Measurements from ENCODE around the gene PLEKHM3.

- no peak for TF ChIP-seq L3MBTL2 (conservative IDR thresholded peaks at IDR 0.05)
- TF ChIP-seq BHLHE40 (IDR thresholded peaks at IDR 0.05; ENCODE audit: borderline replicate concordance) = no peak
- TF ChIP-seq CTBP1 (IDR thresholded peaks at IDR 0.05; ENCODE audit: borderline replicate concordance) = no peak
- TF ChIP-seq FOXM1 (IDR thresholded peaks at IDR 0.05; ENCODE audit: borderline replicate concordance) = no peak
- TF ChIP-seq, protein P1, sequence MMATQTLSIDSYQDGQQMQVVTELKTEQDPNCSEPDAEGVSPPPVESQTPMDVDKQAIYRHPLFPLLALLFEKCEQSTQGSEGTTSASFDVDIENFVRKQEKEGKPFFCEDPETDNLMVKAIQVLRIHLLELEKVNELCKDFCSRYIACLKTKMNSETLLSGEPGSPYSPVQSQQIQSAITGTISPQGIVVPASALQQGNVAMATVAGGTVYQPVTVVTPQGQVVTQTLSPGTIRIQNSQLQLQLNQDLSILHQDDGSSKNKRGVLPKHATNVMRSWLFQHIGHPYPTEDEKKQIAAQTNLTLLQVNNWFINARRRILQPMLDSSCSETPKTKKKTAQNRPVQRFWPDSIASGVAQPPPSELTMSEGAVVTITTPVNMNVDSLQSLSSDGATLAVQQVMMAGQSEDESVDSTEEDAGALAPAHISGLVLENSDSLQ (IDR thresholded peaks at IDR 0.05) = no peak
- TF ChIP-seq NFRKB (IDR thresholded peaks at IDR 0.05) = no peak
- no peak for TF ChIP-seq ELF4 (IDR thresholded peaks at IDR 0.05)
- TF ChIP-seq FOXA1 (IDR thresholded peaks at IDR 0.05) = no peak
- TF ChIP-seq TARDBP (IDR thresholded peaks at IDR 0.05) = no peak
- no peak for TF ChIP-seq SP1 (IDR thresholded peaks at IDR 0.05)
Measured at GRCh38 chr2:207875473-207876212, 149.7 kb downstream of the PLEKHM3 start.

Data from HEK293T (cell line).